Esophagus muscularis mucosa (tissue), 3 donors: Measurements from ENCODE around the gene GMDS.

Source experiments
- POLR2A ChIP-seq: fragments of 450-650 bp; IDR thresholded peaks from one replicate; pipeline ENCODE4 v1.6.1; 2017; ENCODE audit warnings: antibody characterized with exemption, moderate library complexity, mild to moderate bottlenecking, low read depth
- TF ChIP-seq, protein P1 (sequence below), 3 experiments: fragments of 200-600 bp in 2 of 3; fragments of 450-650 bp in 1 of 3; sonication (generic) in 2 of 3; IDR thresholded peaks; one replicate each; pipeline ENCODE4 v1.5.1; 2017 to 2019; ENCODE audit warnings: antibody characterized with exemption in 3 of 3, mild to moderate bottlenecking in 2 of 3, moderate library complexity in 1 of 3

DNA sequence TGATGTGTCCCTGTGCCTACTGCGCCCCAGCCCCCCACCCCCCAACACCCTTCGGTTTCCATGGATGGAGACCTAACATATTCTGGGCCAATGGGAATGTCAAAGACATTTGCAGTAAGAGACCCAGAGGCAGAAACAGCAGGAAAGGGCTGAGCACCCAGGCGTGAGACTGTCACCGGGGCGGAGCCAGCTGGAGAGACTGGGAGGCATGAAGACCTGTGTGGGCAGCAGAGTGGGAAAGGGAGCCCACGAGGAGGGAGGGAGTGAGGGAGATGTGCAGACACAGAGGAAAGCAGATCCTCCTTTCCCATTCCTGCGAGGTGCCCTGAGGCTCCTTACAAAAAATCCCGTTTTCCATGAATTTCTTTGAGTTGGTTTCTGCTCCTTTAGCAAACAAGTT is 485.5 kb downstream of the GMDS start:
- TF ChIP-seq POLR2A = no peak
- TF ChIP-seq, protein P1, sequence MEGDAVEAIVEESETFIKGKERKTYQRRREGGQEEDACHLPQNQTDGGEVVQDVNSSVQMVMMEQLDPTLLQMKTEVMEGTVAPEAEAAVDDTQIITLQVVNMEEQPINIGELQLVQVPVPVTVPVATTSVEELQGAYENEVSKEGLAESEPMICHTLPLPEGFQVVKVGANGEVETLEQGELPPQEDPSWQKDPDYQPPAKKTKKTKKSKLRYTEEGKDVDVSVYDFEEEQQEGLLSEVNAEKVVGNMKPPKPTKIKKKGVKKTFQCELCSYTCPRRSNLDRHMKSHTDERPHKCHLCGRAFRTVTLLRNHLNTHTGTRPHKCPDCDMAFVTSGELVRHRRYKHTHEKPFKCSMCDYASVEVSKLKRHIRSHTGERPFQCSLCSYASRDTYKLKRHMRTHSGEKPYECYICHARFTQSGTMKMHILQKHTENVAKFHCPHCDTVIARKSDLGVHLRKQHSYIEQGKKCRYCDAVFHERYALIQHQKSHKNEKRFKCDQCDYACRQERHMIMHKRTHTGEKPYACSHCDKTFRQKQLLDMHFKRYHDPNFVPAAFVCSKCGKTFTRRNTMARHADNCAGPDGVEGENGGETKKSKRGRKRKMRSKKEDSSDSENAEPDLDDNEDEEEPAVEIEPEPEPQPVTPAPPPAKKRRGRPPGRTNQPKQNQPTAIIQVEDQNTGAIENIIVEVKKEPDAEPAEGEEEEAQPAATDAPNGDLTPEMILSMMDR (IDR thresholded peaks at IDR 0.05) = no peak
